ENCODE results near the gene MLLT1. TPM values are rescaled to one million over a fixed set of nuclear protein-coding genes. Genes with fewer than 3 reads are reported as not detected.
"Not testable (repeated sequence)": the region's sequence is repeated elsewhere in the genome, so short reads cannot be mapped to it uniquely, and the experiment has no call there.

MLLT1 gene
- total RNA-seq, 1 experiment from 2014 or later = 55.0 TPM

GRCh38 chr19:6286676-6287075 is 6.9 kb upstream of the MLLT1 start:
- no peaks in the 10 kb centered on the region for H3K27me3 ChIP-seq (ENCODE audit: insufficient read depth, low read length)
- DNase-seq (ENCODE audit: low read depth, low spot score) (no peak), ATAC-seq (no peak)
- ChIA-PET POLR2A (no interaction called here), CTCF (no interaction called here), RAD21 (ENCODE audit: low non-redundant PET in 1 of 2, low total read pairs in 2 of 2, uncharacterized antibody in 2 of 2, unreplicated experiment in 2 of 2) (no interaction called here)
- H4K20me1 ChIP-seq (ENCODE audit: insufficient read depth) = no peaks in the 10 kb centered on the region
- H3K4me1 ChIP-seq (ENCODE audit: control insufficient read depth in 1 of 2, insufficient read depth in 2 of 2, low read length in 2 of 2) = no peaks in the 10 kb centered on the region
- no peak overlapping the region for H2AFZ ChIP-seq (ENCODE audit: low read depth, low read length, poor library complexity, severe bottlenecking)
- intact Hi-C loops (cut with micrococcal nuclease) = no loop called here
- no peak overlapping the region for H3K4me2 ChIP-seq (ENCODE audit: low read length)
- H3K9ac ChIP-seq (ENCODE audit: low read length) = no peak overlapping the region
- TF ChIP-seq CBX3 (IDR thresholded peaks at IDR 0.05; ENCODE audit: low read depth) (peak; percentile 20; the same call in 1 of the 2 replicates), ELF1 (IDR thresholded peaks at IDR 0.05; ENCODE audit: borderline replicate concordance, low read depth) (no peak)
- BruUV-seq (replicated peaks) = no TSS peak
- H3K27ac ChIP-seq (ENCODE audit: low read depth, low read length) = no peak overlapping the region
- H3K36me3 ChIP-seq (ENCODE audit: control insufficient read depth in 1 of 2, insufficient read depth in 2 of 2, low read length in 2 of 2) = no peaks in the 10 kb centered on the region
- H3K9me3 ChIP-seq (ENCODE audit: control insufficient read depth in 1 of 2, insufficient read depth in 1 of 2, low read depth in 1 of 2, low read length in 2 of 2) = peaks cover 18 to 28% of the 10 kb centered on the region in 2 experiments; a peak in 3 of 4 replicates
- H3K4me3 ChIP-seq (replicated peaks in 1 of 2; ENCODE audit: low read depth in 1 of 2, low read length in 2 of 2) = no peak overlapping the region
- no peaks in the 10 kb centered on the region for H3K9me2 ChIP-seq (ENCODE audit: insufficient read depth)
- H3K79me2 ChIP-seq (ENCODE audit: insufficient read depth, low read length) = no peaks in the 10 kb centered on the region

DNA sequence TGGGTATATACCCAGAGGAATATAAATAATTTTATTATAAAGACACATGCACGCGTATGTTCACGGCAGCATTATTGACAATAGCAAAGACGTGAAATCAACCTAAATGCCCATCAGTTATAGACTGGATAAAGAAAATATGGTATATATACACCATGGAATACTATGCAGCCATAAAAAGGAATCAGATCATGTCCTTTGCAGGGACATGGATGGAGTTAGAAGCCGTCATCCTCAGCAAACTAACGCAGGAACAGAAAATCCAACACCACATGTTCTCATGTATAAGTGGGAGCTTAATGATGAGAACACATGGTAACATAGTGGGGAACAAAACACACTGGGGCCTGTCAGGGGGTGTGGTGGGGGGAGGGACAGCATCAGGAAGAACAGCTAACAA is 2.6 kb upstream of the MLLT1 start:
- H3K79me2 ChIP-seq (ENCODE audit: insufficient read depth, low read length) = peaks cover 21% of the 10 kb centered on the region
- H3K27me3 ChIP-seq (ENCODE audit: insufficient read depth, low read length); H3K4me3 ChIP-seq (replicated peaks in 1 of 2; ENCODE audit: low read depth in 1 of 2, low read length in 2 of 2); intact Hi-C loops (cut with micrococcal nuclease); CTCF ChIA-PET; H3K36me3 ChIP-seq (ENCODE audit: control insufficient read depth in 1 of 2, insufficient read depth in 2 of 2, low read length in 2 of 2); H3K4me2 ChIP-seq (ENCODE audit: low read length); POLR2A ChIA-PET; DNase-seq (ENCODE audit: low read depth, low spot score); ATAC-seq; H2AFZ ChIP-seq (ENCODE audit: low read depth, low read length, poor library complexity, severe bottlenecking); H4K20me1 ChIP-seq (ENCODE audit: insufficient read depth); H3K27ac ChIP-seq (ENCODE audit: low read depth, low read length); RAD21 ChIA-PET (ENCODE audit: low non-redundant PET in 1 of 2, low total read pairs in 2 of 2, uncharacterized antibody in 2 of 2, unreplicated experiment in 2 of 2); H3K9me2 ChIP-seq (ENCODE audit: insufficient read depth); H3K9ac ChIP-seq (ENCODE audit: low read length); BruUV-seq (replicated peaks): not testable (repeated sequence)
- H3K9me3 ChIP-seq (ENCODE audit: control insufficient read depth in 1 of 2, insufficient read depth in 1 of 2, low read depth in 1 of 2, low read length in 2 of 2) = peaks cover 10 to 15% of the 10 kb centered on the region in 2 experiments; a peak in 2 of 4 replicates
- peaks cover 8 to 13% of the 10 kb centered on the region in 2 experiments for H3K4me1 ChIP-seq (ENCODE audit: control insufficient read depth in 1 of 2, insufficient read depth in 2 of 2, low read length in 2 of 2)

DNA sequence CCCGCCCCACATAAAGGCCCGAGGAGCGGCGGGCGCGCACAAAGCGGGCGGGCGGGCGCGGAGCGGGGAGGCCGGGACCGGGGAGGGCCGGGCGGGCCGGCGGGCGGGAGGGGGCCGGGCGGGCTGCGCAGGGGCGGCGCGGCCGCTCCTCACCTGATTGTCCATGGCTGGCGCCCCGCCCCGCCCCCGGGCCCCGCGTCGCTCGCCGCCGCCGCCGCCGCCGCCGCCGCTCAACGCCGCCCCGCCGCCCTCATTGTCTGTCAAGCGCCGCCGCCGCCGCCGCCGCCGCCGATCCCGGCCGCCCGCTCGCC is 200 bp downstream of the MLLT1 start:
- Histone ChIP-seq H3K9ac (ENCODE audit: low read length) (peak overlapping the region; percentile 88), H3K27me3 (ENCODE audit: insufficient read depth, low read length) (no peaks in the 10 kb centered on the region), H3K79me2 (ENCODE audit: insufficient read depth, low read length) (peaks cover 49% of the 10 kb centered on the region), H2AFZ (ENCODE audit: low read depth, low read length, poor library complexity, severe bottlenecking) (no peak overlapping the region), H3K4me3 (replicated peaks in 1 of 2; ENCODE audit: low read depth in 1 of 2, low read length in 2 of 2) (peak overlapping the region; percentile 90 to 92), H3K4me1 (ENCODE audit: control insufficient read depth in 1 of 2, insufficient read depth in 2 of 2, low read length in 2 of 2) (peaks cover 8 to 13% of the 10 kb centered on the region in 2 experiments), H3K9me2 (ENCODE audit: insufficient read depth) (no peaks in the 10 kb centered on the region), H3K27ac (ENCODE audit: low read depth, low read length) (peak overlapping the region; percentile 77), H3K4me2 (ENCODE audit: low read length) (peak overlapping the region; percentile 97), H4K20me1 (ENCODE audit: insufficient read depth) (no peaks in the 10 kb centered on the region), H3K9me3 (ENCODE audit: control insufficient read depth in 1 of 2, insufficient read depth in 1 of 2, low read depth in 1 of 2, low read length in 2 of 2) (no peaks in the 10 kb centered on the region), H3K36me3 (ENCODE audit: control insufficient read depth in 1 of 2, insufficient read depth in 2 of 2, low read length in 2 of 2) (peaks cover 7 to 8% of the 10 kb centered on the region in 2 experiments; a peak in 2 of 4 replicates)
- peak; percentile 68 for ATAC-seq
- ChIA-PET RAD21 (ENCODE audit: low non-redundant PET in 1 of 2, low total read pairs in 2 of 2, uncharacterized antibody in 2 of 2, unreplicated experiment in 2 of 2) (no interaction called here), CTCF (no interaction called here), POLR2A (no interaction called here)
- DNase-seq (ENCODE audit: low read depth, low spot score) = no peak
- no TSS peak for BruUV-seq (replicated peaks)
- intact Hi-C loops (cut with micrococcal nuclease) = no loop called here
- TF ChIP-seq CEBPB (IDR thresholded peaks at IDR 0.05; ENCODE audit: low read depth) (no peak), ELF1 (IDR thresholded peaks at IDR 0.05; ENCODE audit: borderline replicate concordance, low read depth) (no peak), SRF (IDR thresholded peaks at IDR 0.05; ENCODE audit: low read depth) (no peak), EGR1 (IDR thresholded peaks at IDR 0.05; ENCODE audit: low read depth) (no peak), FOSL1 (IDR thresholded peaks at IDR 0.05; ENCODE audit: low read depth) (no peak), EZH2 (IDR thresholded peaks at IDR 0.05) (no peak), ZNF274 (IDR thresholded peaks at IDR 0.05; ENCODE audit: low read depth, low read length) (no peak)
- TF ChIP-seq, protein P1, sequence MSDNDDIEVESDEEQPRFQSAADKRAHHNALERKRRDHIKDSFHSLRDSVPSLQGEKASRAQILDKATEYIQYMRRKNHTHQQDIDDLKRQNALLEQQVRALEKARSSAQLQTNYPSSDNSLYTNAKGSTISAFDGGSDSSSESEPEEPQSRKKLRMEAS (IDR thresholded peaks at IDR 0.05) = no peak
- TF ChIP-seq, protein P2, sequence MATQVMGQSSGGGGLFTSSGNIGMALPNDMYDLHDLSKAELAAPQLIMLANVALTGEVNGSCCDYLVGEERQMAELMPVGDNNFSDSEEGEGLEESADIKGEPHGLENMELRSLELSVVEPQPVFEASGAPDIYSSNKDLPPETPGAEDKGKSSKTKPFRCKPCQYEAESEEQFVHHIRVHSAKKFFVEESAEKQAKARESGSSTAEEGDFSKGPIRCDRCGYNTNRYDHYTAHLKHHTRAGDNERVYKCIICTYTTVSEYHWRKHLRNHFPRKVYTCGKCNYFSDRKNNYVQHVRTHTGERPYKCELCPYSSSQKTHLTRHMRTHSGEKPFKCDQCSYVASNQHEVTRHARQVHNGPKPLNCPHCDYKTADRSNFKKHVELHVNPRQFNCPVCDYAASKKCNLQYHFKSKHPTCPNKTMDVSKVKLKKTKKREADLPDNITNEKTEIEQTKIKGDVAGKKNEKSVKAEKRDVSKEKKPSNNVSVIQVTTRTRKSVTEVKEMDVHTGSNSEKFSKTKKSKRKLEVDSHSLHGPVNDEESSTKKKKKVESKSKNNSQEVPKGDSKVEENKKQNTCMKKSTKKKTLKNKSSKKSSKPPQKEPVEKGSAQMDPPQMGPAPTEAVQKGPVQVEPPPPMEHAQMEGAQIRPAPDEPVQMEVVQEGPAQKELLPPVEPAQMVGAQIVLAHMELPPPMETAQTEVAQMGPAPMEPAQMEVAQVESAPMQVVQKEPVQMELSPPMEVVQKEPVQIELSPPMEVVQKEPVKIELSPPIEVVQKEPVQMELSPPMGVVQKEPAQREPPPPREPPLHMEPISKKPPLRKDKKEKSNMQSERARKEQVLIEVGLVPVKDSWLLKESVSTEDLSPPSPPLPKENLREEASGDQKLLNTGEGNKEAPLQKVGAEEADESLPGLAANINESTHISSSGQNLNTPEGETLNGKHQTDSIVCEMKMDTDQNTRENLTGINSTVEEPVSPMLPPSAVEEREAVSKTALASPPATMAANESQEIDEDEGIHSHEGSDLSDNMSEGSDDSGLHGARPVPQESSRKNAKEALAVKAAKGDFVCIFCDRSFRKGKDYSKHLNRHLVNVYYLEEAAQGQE (IDR thresholded peaks at IDR 0.05; ENCODE audit: low read depth) = no peak
